ENCODE measurements around the gene NDUFB11. TPM values are rescaled to one million over a fixed set of nuclear protein-coding genes. Genes with fewer than 3 reads are reported as not detected.

NDUFB11 gene
- total and polyA plus RNA-seq, 9 of the 15 experiments (the other 6 are each of a cell fraction or from before 2014, with no cell fraction given): 20.9 to 269 (median 86.8) TPM

- TF ChIP-seq ZBTB49 (CRISPR knock-in tag; IDR thresholded peaks at IDR 0.05; ENCODE audit: borderline replicate concordance) (no peak), HNRNPH1 (optimal IDR thresholded peaks at IDR 0.05; ENCODE audit: low read depth, low read length) (no peak), ZNF76 (CRISPR knock-in tag; IDR thresholded peaks at IDR 0.05; ENCODE audit: borderline replicate concordance) (no peak), ARID4B (CRISPR knock-in tag; IDR thresholded peaks at IDR 0.05) (peak; percentile 49), U2AF1 (optimal IDR thresholded peaks at IDR 0.05; ENCODE audit: low read depth, low read length) (no peak), HCFC1 (IDR thresholded peaks at IDR 0.05; ENCODE audit: low read depth, low read length) (no peak), ZNF639 (CRISPR knock-in tag; conservative IDR thresholded peaks at IDR 0.05 in 1 of 2, IDR thresholded peaks at IDR 0.05 in 1 of 2) (no peak), GATAD2A (IDR thresholded peaks at IDR 0.05) (no peak), ZNF785 (CRISPR knock-in tag; IDR thresholded peaks at IDR 0.05) (no peak), RBM34 (IDR thresholded peaks at IDR 0.05; ENCODE audit: borderline replicate concordance, insufficient read depth, low read length) (no peak), ZNF77 (CRISPR knock-in tag; IDR thresholded peaks at IDR 0.05) (no peak), ETV1 (tag; conservative IDR thresholded peaks at IDR 0.05; ENCODE audit: low read depth) (peak; percentile 39), ZNF668 (CRISPR knock-in tag; IDR thresholded peaks at IDR 0.05) (no peak)
Observed at GRCh38 chrX:47144626-47145394, at the start of gene NDUFB11, which contains the start of gene RBM10 (continued).
